ENCODE measurements around the gene ZNF248. TPM values are rescaled to one million over a fixed set of nuclear protein-coding genes. Genes with fewer than 3 reads are reported as not detected.

The ZNF248 gene
- total RNA-seq, 2 experiments from 2014 or later: 13.4 to 16.0 TPM

DNA sequence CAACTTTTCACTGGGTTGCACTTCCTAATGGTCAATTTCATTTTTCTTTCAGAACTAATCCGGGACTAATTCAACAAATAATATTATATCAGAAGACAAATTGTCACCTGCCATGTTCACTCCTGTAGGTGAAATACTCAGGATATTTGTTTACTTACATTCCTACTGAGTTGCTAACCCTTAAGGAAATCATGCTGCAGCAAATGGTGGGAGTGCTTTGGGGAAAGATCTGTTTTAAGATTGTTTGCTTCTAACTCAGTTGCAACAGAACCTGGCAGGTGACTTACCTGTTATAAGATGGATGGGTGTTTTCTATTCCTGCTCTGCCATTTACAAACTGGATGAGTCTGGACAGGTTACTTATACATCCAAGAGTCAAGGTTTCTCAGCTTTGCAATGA, 81.8 kb downstream of the ZNF248 start:
- Histone ChIP-seq H3K4me3 (ENCODE audit: low read depth, low read length, poor library complexity, severe bottlenecking) (no peak overlapping the region), H3K27ac (ENCODE audit: low read depth, low read length, poor library complexity, severe bottlenecking) (no peak overlapping the region), H4K20me1 (ENCODE audit: insufficient read depth, low read length) (no peaks in the 10 kb centered on the region), H3K4me1 (ENCODE audit: insufficient read depth, low read length, poor library complexity, severe bottlenecking) (no peaks in the 10 kb centered on the region), H3K4me2 (ENCODE audit: low read length) (no peak overlapping the region), H2AFZ (ENCODE audit: low read length) (no peak overlapping the region), H3K36me3 (ENCODE audit: insufficient read depth, low read length) (no peaks in the 10 kb centered on the region), H3K9me2 (ENCODE audit: insufficient read depth, low read length) (no peaks in the 10 kb centered on the region), H3K79me2 (ENCODE audit: insufficient read depth, low read depth, low read length) (no peaks in the 10 kb centered on the region), H3K9me3 (ENCODE audit: low read length) (no peaks in the 10 kb centered on the region)
- no peak for DNase-seq (ENCODE audit: low spot score)
- BruUV-seq (replicated peaks): no TSS peak
- ChIA-PET CTCF (ENCODE audit: unreplicated experiment) (no interaction called here), POLR2A (interaction anchor here (1.0 kb wide), 1 partner anchor 18 kb away, joined by 3 read pairs; no protein-coding TSS in a partner anchor)
- TF ChIP-seq, protein P1, sequence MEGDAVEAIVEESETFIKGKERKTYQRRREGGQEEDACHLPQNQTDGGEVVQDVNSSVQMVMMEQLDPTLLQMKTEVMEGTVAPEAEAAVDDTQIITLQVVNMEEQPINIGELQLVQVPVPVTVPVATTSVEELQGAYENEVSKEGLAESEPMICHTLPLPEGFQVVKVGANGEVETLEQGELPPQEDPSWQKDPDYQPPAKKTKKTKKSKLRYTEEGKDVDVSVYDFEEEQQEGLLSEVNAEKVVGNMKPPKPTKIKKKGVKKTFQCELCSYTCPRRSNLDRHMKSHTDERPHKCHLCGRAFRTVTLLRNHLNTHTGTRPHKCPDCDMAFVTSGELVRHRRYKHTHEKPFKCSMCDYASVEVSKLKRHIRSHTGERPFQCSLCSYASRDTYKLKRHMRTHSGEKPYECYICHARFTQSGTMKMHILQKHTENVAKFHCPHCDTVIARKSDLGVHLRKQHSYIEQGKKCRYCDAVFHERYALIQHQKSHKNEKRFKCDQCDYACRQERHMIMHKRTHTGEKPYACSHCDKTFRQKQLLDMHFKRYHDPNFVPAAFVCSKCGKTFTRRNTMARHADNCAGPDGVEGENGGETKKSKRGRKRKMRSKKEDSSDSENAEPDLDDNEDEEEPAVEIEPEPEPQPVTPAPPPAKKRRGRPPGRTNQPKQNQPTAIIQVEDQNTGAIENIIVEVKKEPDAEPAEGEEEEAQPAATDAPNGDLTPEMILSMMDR (conservative IDR thresholded peaks at IDR 0.05; ENCODE audit: low read length): no peak
- no peak for TF ChIP-seq EZH2phosphoT487 (IDR thresholded peaks at IDR 0.05; ENCODE audit: borderline replicate concordance, low read depth, low read length)
- intact Hi-C loops (cut with micrococcal nuclease; ENCODE audit: unreplicated experiment): no loop called here

DNA sequence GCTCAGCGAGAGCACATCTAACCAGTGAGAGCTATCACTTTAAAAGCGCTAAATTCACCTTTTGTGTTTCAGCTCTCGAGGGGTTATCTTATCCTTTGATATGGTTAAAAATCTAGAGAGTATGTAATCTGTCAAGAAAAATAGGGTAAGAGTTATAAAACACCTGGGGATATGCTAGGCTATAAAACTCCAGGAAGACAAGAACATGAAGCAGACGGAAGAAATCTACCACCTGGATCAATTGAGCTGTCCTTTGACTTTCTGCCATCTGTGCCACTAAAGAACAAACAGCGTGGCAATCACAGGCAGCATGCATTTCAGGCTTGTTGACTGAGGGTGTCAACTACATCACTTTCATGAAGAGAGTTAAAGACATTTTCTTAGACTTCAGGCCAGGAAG, 83.1 kb downstream of the ZNF248 start:
- Histone ChIP-seq H3K9me2 (ENCODE audit: insufficient read depth, low read length) (no peaks in the 10 kb centered on the region), H3K79me2 (ENCODE audit: insufficient read depth, low read depth, low read length) (no peaks in the 10 kb centered on the region), H2AFZ (ENCODE audit: low read length) (no peak overlapping the region), H3K4me1 (ENCODE audit: insufficient read depth, low read length, poor library complexity, severe bottlenecking) (no peaks in the 10 kb centered on the region), H4K20me1 (ENCODE audit: insufficient read depth, low read length) (no peaks in the 10 kb centered on the region), H3K4me2 (ENCODE audit: low read length) (no peak overlapping the region), H3K27ac (ENCODE audit: low read depth, low read length, poor library complexity, severe bottlenecking) (no peak overlapping the region), H3K36me3 (ENCODE audit: insufficient read depth, low read length) (no peaks in the 10 kb centered on the region), H3K4me3 (ENCODE audit: low read depth, low read length, poor library complexity, severe bottlenecking) (no peak overlapping the region), H3K9me3 (ENCODE audit: low read length) (no peaks in the 10 kb centered on the region)
- no peak for DNase-seq (ENCODE audit: low spot score)
- ChIA-PET POLR2A (no interaction called here), CTCF (ENCODE audit: unreplicated experiment) (no interaction called here)
- no peak for TF ChIP-seq EZH2phosphoT487 (IDR thresholded peaks at IDR 0.05; ENCODE audit: borderline replicate concordance, low read depth, low read length)
- TF ChIP-seq, protein P1 (conservative IDR thresholded peaks at IDR 0.05; ENCODE audit: low read length): no peak
- no TSS peak for BruUV-seq (replicated peaks)
- intact Hi-C loops (cut with micrococcal nuclease; ENCODE audit: unreplicated experiment): no loop called here

DNA sequence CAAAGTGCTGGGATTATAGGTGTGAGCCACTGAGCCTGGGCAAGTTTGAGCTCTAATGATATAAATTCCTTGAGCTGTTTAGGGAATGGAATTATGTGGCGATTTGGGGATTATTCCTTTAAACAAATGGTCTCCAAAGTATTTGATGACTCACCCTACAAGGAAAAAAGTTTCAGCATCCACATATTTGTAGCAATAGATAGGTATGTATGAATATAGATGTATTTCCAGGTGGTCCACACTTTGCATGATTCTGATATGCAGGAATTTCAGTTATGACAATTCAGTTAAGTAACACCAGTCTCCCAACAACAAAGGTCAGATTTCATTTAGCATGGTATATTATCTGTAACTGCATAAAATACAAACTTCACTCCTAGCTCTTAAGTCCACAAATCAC, 92.2 kb downstream of the ZNF248 start:
- no peak for DNase-seq (ENCODE audit: low spot score)
- Histone ChIP-seq H2AFZ (ENCODE audit: low read length) (no peak overlapping the region), H3K9me2 (ENCODE audit: insufficient read depth, low read length) (no peaks in the 10 kb centered on the region), H3K4me1 (ENCODE audit: insufficient read depth, low read length, poor library complexity, severe bottlenecking) (no peaks in the 10 kb centered on the region), H3K9me3 (ENCODE audit: low read length) (no peaks in the 10 kb centered on the region), H3K4me3 (ENCODE audit: low read depth, low read length, poor library complexity, severe bottlenecking) (no peak overlapping the region), H3K4me2 (ENCODE audit: low read length) (no peak overlapping the region), H3K27ac (ENCODE audit: low read depth, low read length, poor library complexity, severe bottlenecking) (no peak overlapping the region), H3K79me2 (ENCODE audit: insufficient read depth, low read depth, low read length) (no peaks in the 10 kb centered on the region), H4K20me1 (ENCODE audit: insufficient read depth, low read length) (no peaks in the 10 kb centered on the region), H3K36me3 (ENCODE audit: insufficient read depth, low read length) (no peaks in the 10 kb centered on the region)
- POLR2A ChIA-PET: interaction anchor here (0.5 kb wide), 1 partner anchor 1205 kb away, joined by 8 read pairs; no protein-coding TSS in a partner anchor
- no TSS peak for BruUV-seq (replicated peaks)
- CTCF ChIA-PET (ENCODE audit: unreplicated experiment): no interaction called here
- intact Hi-C loops (cut with micrococcal nuclease; ENCODE audit: unreplicated experiment): no loop called here
- no peak for TF ChIP-seq EZH2phosphoT487 (IDR thresholded peaks at IDR 0.05; ENCODE audit: borderline replicate concordance, low read depth, low read length)
- TF ChIP-seq, protein P1 (conservative IDR thresholded peaks at IDR 0.05; ENCODE audit: low read length): no peak

All from OCI-LY7 (cell line).